Left renal cortex interstitium (tissue), 4 donors: Measurements from ENCODE around the gene GDF9. TPM values are rescaled to one million over a fixed set of nuclear protein-coding genes. Genes with fewer than 3 reads are reported as not detected.

Experiments used
- DNase-seq, 4 donors: peaks; one replicate each; pipeline ENCODE4 v3.0.0-alpha.2; 2013; ENCODE audit warnings: low read depth in 4 of 4, low spot score in 2 of 4, missing footprints in 1 of 4
- polyA plus RNA-seq, 4 donors: library from polyadenylated mRNA; unstranded; fragments of 120-200 nt; gene quantifications; one replicate each; pipeline ENCODE4 v1.2.1, GENCODE V29; 2013; ENCODE audit not compliant: insufficient read length in 4 of 4

GDF9 gene
- polyA plus RNA-seq: 1 to 10 TPM; 1.6 to 1.8 (median 1.8) TPM

- peak; percentile 99 to 100 (median 99) for DNase-seq
Observed at GRCh38 chr5:132866342-132867045, at the start of gene GDF9, which contains the start of gene UQCRQ. GDF9 (minus strand) TSS chr5:132866469; CDS start chr5:132864533, 1,936 bp downstream. UQCRQ (plus strand) TSS chr5:132866642; CDS start chr5:132866882, 240 bp downstream.

- no peak for DNase-seq
Observed at GRCh38 chr5:132915681-132916080, 49.4 kb upstream of the GDF9 start.

GRCh38 chr5:132909702-132910101 lies 43.4 kb upstream of the GDF9 start:
- DNase-seq: no peak

- DNase-seq: no peak
Observed at GRCh38 chr5:132907161-132907560, 40.9 kb upstream of the GDF9 start.

GRCh38 chr5:132905938-132906337 lies 39.7 kb upstream of the GDF9 start:
- no peak for DNase-seq

- DNase-seq: no peak
Observed at GRCh38 chr5:132901730-132902129, 35.5 kb upstream of the GDF9 start.

- DNase-seq: no peak
Observed at GRCh38 chr5:132901036-132901435, 34.8 kb upstream of the GDF9 start.

- DNase-seq: no peak
Observed at GRCh38 chr5:132898094-132898493, 31.8 kb upstream of the GDF9 start.

- DNase-seq: no peak
Observed at GRCh38 chr5:132896685-132897084, 30.4 kb upstream of the GDF9 start.

GRCh38 chr5:132895719-132896305 lies 29.5 kb upstream of the GDF9 start:
- DNase-seq: no peak

- DNase-seq: no peak
Observed at GRCh38 chr5:132890817-132891216, 24.5 kb upstream of the GDF9 start.

GRCh38 chr5:132889501-132889900 lies 23.2 kb upstream of the GDF9 start:
- no peak for DNase-seq

GRCh38 chr5:132887283-132887682 lies 21.0 kb upstream of the GDF9 start:
- DNase-seq: no peak

- DNase-seq: no peak
Observed at GRCh38 chr5:132886064-132886823, 20.0 kb upstream of the GDF9 start.

GRCh38 chr5:132884548-132884947 lies 18.3 kb upstream of the GDF9 start:
- no peak for DNase-seq

- DNase-seq: peak in 1 of 4 donors; percentile 48
Observed at GRCh38 chr5:132883261-132883834, 17.1 kb upstream of the GDF9 start.

- no peak for DNase-seq
Observed at GRCh38 chr5:132877938-132878337, 11.7 kb upstream of the GDF9 start.

GRCh38 chr5:132877466-132877865 lies 11.2 kb upstream of the GDF9 start:
- no peak for DNase-seq

GRCh38 chr5:132876020-132876759 lies 9.9 kb upstream of the GDF9 start:
- DNase-seq: no peak

- no peak for DNase-seq
Observed at GRCh38 chr5:132873930-132874271, 7.6 kb upstream of the GDF9 start.
